HG03159 (cell line): Measurements from ENCODE around the gene FEV.

Source experiments
- ATAC-seq: cut with Tn5 transposase; IDR thresholded peaks from one replicate; pipeline ENCODE4 v1.9.1; 2021; ENCODE audit warnings: mild to moderate bottlenecking, moderate library complexity; ENCODE audit not compliant: unreplicated experiment

The FEV gene

GRCh38 chr2:218985021-218985324, at the start of gene FEV:
FEV (minus strand) TSS chr2:218985184; CDS start chr2:218985075, 109 bp downstream.
- no peak for ATAC-seq

- ATAC-seq = no peak
Observed at GRCh38 chr2:219032051-219032745, 47.2 kb upstream of the FEV start.

- no peak for ATAC-seq
Observed at GRCh38 chr2:219031005-219031738, 46.2 kb upstream of the FEV start.

DNA sequence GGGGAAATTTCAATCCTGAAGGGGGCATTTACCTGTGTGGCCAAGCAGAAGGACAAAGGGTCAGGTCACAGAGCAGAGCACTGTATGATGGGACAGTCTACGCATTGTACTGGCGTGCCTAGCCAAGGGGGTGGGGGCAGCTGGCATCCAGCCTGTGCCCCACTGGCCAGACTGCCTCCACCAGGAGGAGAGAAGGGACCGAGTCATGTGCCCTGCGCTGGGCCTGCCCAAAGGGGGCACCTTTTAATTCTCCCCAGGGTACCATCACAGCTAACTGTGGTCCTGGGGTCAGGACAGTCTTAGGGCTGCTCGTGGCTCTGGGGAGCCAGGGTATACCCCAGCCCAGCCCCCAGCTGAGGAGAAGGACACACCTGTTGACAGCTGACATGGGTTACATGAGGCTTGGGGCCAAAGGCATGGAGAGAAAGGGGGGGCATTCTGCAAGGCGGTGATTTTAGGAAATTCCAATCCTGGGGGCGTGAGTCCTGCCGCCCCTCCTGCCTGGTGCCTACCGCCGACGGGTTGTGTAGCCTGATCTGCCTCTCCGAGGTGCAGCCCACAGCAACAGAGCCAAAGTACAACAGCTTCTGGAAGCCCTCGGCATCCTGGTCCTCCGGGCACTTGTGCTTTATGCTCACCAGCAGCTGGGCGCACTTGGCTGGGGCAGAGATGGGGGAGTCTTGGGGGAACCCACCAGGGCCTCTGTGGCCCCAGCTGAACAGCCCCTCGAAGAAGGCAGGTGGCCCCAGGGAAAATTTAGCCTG, 45.4 kb upstream of the FEV start:
- no peak for ATAC-seq

DNA sequence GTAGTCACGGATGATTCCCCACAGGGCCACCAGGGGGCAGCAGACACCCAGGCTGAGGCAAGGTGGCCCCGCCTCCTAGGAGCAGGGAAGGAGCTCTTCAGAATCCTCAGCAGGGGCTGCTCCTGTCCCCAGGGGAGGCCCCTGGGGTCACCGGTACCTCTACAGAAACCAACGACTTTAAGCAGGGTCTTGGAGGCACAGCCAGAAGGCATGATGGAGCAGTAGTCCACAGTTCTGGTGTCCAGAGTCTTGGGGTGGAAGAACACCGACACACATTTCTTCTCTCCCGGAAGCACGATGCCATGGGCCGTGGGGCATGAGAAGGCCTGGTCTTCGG, 44.8 kb upstream of the FEV start:
- peak; percentile 86 for ATAC-seq

GRCh38 chr2:219028996-219029828, 44.2 kb upstream of the FEV start:
- ATAC-seq = no peak

GRCh38 chr2:219028141-219028540, 43.2 kb upstream of the FEV start:
- ATAC-seq = no peak

DNA sequence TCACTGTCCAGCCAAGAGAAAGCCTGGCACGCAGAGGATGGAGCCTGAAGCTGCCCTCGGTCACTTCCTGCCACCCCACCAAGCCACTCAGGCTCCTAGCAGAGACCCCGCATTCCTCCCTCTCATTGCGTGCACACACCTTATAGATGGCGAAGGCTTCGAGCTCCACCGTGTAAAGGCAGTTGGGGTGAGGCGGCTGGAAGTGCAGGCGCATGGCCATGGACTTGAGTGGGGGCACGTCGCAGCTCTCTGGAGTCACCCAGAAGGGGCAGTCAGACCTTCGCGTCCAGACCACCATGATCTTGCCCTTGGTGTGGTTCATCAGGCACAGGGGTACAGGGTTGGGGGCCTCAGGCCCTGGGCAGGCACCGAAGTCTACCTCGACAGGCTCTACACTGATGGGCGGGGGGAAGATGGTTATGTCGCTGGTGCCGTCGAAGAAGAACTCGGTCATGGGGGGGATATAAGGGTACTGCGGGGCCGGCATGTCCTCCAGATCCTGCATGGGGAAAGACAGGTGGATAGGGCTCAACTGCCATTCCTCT, 42.6 kb upstream of the FEV start:
- no peak for ATAC-seq

GRCh38 chr2:219026946-219027345, 42.0 kb upstream of the FEV start:
- no peak for ATAC-seq

DNA sequence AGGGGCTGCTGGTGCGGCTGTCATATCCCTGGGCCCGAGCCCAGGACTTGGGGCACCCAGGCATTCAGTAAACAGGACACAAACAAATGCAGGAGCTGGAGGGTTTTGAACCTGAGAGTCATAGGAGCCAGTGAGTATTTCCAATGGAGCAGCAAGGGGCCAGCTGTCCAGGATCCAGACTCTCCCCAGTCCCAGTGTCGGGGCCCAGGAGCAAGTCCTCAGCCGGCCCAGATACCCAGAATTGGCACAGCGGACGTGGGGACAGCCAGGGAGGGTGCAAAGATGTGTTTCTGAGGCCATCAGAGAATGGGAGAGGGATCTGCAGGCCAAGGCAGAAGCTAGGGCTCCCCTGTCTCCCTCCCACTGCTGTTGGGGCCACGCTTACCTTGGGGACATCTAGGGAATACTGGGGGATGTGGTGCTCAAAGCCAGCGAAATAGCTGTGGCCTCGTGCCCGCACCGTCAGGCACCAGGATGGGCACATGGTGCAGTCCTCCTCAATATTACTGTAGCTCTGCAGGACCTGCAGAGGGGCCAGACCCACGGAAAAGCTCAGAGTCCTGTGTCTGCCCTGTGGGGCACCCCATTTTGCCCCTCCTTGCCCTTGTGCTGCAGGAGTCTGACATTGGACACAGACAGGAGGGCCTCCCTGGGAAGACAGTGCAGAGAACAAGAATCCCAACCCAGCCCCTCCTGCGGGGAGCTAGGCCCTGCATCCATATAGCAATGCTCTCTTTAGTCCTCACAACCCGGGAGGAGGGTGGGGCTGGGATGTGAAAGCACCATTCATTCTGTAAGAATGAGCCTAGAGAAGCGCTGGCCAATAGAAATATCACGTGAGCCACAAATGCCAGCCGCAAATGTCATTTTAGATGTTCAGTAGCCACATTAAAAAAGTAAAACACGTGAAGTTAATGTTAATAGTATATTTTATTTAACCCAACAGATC, 40.9 kb upstream of the FEV start:
- no peak for ATAC-seq

- ATAC-seq = no peak
Observed at GRCh38 chr2:219024059-219024458, 39.1 kb upstream of the FEV start.

DNA sequence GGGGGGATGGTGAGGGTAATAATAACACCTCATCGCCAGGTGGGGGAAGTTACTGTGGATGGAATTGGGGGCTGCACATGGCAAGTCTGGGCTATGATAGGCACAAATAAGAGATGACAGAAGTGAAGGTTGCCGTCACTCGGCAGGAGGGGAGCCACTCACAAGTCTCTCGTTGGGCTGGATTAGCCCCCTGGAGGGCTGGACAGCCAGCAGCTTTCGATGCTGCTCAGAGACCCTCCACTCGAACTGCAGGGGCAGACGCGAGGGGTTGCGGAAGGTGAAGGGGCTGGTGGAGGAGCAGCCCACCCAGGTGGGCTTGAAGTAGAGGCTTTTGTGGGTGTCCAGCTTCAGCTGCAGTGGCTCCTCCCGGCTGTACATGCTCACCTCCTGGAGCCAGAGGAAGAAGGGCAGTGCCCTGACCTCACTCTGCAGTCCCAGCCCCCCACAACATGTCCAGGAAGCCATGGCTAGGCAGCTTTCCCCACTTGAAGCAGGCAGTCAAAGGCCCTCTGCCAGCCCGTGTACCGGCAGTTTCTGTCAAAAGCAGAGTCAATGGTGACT, 38.1 kb upstream of the FEV start:
- no peak for ATAC-seq

GRCh38 chr2:219022616-219023015, 37.6 kb upstream of the FEV start:
- ATAC-seq = no peak

GRCh38 chr2:219022041-219022440, 37.1 kb upstream of the FEV start:
- no peak for ATAC-seq

GRCh38 chr2:219021591-219021990, 36.6 kb upstream of the FEV start:
- ATAC-seq = no peak

- no peak for ATAC-seq
Observed at GRCh38 chr2:219020604-219021365, 35.8 kb upstream of the FEV start.

- no peak for ATAC-seq
Observed at GRCh38 chr2:219019436-219019835, 34.5 kb upstream of the FEV start.

DNA sequence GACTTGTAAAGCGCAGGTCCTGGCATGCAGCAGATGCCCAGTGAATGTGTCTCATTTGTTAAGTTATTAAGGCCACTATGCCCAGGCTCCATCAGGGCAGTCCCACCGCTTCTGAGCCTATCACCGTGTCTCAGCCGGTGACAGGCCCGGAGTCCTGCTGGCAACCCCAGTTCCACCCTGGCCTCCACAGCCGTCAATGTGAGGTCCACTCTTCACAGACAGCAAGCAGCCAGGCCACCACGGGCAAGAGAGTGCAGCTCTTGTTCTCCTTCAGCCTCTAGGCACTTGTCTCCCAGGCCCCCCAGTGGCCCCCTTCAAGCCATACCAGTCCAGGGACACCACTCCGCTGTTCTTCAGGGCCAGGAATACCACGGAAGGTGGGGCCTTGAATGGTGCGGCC, 33.7 kb upstream of the FEV start:
- no peak for ATAC-seq

GRCh38 chr2:219018286-219018685, 33.3 kb upstream of the FEV start:
- no peak for ATAC-seq
